Hippocampal formation (tissue), 2 donors: ENCODE results near the gene RPS6KB2.

Source experiments
- DNase-seq, 2 donors: peaks; one replicate each; lab custom pipeline; 2025; lab: John Stamatoyannopoulos, UW

Gene RPS6KB2

DNA sequence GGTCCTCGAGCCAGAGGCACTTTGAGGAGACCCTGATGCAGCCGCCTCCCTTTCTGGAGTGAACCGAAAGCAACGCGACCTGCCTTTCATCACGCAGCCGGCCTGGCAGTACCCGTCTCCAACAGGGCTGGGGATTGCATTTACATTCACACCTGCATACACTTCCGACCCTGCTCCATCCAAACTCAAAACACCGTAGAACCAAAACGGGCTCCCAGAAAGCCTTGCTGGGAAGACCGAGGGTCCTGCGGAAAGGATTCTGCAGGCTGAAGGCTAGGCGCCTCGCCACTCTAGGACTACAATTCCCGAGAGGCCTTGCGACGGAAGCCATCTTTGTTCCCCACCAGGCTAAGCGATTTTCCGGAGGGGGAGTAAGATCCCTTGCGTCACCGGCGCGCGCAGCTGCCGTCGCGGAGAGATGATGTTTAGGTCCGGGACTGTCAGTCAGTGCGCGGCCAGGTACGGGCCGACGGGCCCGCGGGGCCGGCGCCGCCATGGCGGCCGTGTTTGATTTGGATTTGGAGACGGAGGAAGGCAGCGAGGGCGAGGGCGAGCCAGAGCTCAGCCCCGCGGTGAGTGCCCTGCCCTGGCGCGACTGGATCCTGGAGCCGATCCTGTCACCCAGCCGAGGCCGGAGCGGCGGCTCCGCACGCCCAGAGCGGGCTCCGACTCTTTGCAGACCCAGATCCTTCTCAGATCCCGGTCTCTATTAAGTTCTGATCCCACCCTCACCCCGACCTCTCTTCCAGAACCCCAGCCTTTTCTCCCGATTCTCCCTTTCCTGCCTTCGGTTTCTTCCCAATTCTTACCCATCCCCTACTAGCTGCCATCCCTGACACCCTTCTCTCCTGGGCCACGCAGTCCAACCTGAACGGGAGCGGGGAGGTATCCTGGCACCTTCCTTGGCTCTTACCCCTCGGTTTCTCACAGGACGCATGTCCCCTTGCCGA is at the start of gene RPS6KB2:
Gene RPS6KB2, plus strand, starts transcription at position 443 of the 950 bp plus-strand sequence. Its CDS starts 52 bp downstream, at position 495.
- peak; percentile 96 to 97 for DNase-seq

DNA sequence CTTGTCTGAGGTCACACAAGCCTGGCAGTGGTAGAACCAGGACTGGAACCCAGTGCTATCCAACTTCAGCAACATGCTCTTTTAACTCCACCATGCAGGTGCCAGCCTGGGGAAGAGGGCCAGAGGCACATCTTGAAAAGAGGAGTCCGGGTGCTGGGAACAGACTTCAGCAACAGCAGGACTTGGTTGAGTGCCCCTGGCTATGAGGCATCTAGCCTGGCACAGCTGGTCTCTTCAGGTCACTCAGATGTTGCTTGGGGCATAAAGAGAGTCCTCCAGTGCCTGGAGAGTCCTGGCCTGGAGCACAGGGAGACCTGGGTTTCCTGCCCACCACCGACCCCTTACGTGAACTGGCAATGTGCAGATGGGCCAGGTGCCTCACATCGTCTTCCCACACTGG is 49.8 kb upstream of the RPS6KB2 start:
- DNase-seq = no peak

DNA sequence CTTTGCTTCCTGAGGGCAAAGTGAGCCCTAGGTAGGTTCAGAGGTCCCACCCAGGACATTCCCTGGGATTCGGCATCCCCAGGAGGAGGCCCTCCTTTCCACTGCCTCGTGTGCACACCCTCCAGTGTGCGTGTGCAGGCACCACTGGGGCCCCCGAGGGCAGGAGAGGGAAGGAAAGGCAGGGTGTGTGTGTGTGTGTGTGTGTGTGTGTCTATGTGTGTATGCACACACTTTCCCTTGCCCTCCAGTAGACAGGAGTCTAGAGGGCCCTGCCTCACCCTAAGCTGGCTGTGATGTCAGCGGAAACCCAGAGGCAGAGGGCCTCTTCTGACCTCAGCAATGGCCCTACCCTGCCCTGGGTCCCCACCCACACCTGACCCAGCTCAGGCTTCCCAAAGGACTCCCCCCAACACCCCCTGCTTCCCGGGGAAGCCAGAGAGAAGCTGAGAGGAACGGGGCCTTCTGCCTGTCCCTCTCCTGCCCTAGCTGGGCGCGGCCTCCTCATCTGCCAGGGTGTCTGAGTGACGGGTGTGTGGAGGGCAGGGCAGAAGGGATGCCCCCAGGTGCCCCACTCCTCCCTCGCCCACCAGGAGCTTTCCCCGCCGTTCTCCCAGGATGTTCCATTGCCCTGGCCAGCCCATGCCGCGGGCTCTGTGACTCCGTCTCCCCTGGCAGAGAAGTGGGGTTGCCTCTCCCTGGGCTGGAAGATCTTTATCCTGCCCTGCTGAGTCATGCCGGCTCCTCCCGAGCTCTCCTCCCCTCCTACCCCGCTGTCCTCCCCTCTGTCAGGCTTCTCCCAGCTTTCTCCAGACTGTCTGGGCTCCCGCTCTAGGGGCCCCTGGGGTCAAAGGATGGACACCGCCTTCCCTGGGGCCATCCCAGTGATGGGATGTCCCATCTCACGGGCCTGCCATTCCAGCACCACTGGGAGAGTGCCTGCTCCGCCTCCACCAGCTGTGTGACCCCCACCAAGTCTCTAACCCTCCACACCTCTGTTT is 48.9 kb upstream of the RPS6KB2 start:
- no peak for DNase-seq

DNA sequence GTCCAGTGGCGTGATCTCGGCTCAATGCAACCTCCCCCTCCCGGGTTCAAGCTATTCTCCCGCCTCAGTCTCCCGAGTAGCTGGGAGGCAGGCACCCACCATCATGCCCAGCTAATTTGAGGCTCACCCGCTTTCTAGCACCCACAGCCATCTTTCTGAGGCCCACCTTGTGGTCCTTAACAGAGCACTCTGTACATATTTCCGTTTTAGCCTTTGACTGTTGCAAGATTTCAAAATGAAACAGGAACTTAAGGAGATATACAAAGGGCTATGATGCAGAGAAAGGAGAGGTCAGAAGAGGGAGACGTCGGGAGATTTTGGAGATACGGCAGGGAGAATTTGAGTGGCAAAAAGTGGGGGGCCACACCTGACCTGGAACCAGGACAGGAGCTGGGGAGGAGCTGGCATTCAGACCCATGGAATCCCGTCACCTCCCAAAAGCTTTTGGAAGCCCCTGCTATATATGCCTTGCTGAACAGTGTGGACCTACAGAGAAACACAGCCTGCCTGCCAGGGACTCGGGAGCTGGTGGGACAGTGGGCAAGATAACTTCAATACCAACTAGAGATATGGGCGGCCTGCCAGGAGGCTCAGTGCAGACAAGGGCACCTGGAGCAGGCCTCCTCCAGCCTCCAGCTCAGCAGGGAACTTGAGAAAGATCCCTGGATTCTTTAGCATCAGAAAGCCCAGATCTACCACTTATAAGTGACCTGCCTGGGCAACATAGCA is 46.9 kb upstream of the RPS6KB2 start:
- no peak for DNase-seq

DNA sequence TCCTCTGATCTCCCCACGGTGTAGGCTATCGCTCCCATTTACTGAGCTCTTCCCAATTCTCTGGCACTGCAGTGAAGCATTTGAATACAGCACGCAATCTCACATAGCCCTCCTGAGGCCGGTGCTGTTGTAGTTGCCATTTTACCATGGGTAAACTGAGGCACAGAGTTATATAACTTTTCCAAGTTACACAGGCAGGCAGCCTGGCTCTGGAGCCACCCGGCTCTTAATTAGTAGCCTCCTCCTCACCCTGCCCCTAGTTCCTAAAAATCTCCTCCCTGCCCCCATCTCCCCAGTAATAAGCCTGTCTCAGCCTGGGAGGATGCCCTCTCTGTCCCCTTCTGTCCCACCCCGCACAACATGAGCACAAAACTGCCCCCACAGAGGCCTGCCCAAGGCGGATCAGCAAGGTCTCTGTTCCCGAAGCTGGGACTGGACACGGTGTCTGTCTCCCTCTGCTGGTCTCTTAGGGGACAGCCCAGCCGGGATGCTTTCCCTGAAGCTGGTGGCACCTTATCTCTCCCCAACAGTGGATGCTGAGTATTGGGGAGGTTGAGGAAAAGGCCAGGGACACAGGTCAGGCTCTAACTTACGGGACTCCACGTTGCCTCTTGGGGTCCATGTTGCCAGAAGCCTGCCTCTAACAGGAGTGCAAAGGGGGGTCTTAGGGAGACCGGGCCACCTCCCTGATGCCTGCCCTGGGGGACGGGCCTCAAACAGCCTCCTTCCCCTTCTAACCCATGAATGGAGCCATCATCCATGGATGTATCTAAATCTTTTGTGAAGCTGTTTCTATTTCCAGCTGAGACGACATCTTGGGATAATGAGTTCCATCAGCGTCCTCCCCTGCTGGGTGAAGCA is 45.8 kb upstream of the RPS6KB2 start:
- DNase-seq = peak; percentile 66 to 69

- DNase-seq = peak; percentile 30 to 66
Measured at GRCh38 chr11:67384851-67385366, 43.4 kb upstream of the RPS6KB2 start.

GRCh38 chr11:67387069-67387468 is 41.2 kb upstream of the RPS6KB2 start:
- DNase-seq = no peak

GRCh38 chr11:67387518-67387917 is 40.8 kb upstream of the RPS6KB2 start:
- DNase-seq = no peak

GRCh38 chr11:67389477-67389876 is 38.8 kb upstream of the RPS6KB2 start:
- DNase-seq = no peak

GRCh38 chr11:67390947-67391303 is 37.4 kb upstream of the RPS6KB2 start:
- DNase-seq = no peak

DNA sequence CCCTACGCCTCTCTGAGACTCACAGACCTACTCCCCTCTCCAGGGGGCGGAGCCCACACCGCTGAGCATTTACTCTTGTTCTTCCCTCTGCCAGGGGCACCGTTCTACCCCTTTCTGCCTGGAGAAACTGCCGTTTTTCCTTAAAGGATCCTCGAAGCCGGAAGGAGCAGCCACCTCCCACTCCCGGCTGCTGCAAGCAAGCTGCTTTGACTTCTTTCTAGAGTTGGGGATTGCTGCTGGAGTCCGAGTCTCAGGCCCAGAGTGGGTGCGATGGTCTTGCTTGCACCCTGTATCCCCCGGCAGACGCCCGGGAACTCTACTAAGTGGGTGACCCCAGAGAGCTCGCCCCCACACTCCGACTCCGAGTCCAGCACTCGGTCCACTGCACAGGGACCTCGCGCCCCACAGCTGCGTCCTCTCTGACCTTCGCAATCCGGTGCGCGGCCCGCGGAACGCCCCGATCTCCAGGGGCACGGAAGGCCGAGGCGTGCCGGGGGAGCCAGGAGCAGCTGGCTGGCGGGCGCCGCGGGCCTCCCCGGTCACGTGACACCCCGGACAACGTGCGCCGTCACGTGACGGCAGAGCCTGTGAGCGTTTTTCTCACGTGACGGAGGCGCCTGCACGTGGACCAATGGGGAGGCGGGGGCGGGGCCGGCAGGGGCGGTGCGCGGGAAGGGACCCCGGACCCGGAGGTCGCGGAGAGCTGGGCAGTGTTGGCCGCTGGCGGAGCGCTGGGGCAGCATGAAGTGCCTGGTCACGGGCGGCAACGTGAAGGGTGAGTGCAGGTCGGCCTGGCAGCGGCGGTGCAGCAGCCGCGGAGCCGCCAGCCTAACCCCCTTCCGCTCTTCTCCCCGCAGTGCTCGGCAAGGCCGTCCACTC is 36.8 kb upstream of the RPS6KB2 start, which contains the start of gene RAD9A:
Gene RAD9A, plus strand, starts transcription at position 683 of the 879 bp plus-strand sequence. Its CDS starts 59 bp downstream, at position 742.
- DNase-seq = peak; percentile 85 to 93

- no peak for DNase-seq
Measured at GRCh38 chr11:67392183-67392715, 36.0 kb upstream of the RPS6KB2 start.

- no peak for DNase-seq
Measured at GRCh38 chr11:67393437-67393836, 34.9 kb upstream of the RPS6KB2 start.

DNA sequence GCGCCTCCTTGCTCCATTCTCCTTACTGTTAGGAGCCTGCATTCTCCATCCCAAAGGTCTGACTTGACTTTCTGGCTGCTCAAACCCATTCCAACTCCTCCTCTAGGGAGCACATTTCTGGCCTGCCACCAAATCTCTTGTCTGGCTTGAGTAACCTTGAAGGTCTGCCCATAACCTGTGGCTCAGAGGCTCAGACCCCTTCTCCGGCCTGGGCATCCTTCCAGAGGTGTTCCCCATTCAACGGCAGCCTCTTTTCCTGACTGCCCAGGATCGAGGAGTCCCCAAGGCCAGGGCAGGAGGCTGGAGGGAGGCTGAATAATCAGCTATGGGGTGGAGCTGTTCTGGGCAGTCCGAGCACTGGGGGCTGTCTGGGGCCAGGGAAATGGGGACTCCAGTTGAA is 34.3 kb upstream of the RPS6KB2 start:
- DNase-seq = no peak

DNA sequence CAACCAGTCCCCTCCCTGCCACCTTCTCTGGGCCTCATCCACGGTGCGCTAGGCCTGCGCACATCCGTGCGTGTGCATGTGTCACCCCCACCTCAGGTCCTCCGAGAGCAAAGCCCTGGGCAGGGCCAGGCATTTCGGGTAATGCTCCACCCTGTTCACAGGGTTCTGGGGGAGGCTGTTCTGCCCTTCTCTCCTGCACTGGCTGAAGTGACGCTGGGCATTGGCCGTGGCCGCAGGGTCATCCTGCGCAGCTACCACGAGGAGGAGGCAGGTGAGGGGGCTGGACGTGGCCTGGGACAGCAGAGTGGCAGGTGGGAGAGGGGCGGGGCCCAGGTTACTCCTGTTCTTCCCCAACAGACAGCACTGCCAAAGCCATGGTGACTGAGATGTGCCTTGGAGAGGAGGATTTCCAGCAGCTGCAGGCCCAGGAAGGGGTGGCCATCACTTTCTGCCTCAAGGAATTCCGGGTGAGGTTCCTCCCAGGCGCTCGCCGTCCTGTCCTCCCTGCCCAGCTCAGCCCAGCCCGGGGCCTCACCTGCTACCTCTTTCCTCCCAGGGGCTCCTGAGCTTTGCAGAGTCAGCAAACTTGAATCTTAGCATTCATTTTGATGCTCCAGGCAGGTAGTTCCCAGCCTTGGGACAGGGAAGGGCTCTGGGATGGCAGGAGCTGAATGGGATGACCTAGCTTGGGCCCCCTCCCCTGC is 32.6 kb upstream of the RPS6KB2 start:
- no peak for DNase-seq

DNA sequence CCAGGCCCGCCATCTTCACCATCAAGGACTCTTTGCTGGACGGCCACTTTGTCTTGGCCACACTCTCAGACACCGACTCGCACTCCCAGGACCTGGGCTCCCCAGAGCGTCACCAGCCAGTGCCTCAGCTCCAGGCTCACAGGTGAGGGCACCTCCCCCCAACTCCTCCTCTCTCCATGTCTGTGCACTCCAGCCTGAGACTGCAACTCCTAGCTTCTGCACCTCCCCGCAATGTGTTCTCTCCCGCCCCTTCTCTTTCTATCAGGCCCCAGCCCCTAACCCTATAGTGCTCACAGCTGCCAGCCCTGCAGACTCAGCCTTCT is 32.1 kb upstream of the RPS6KB2 start:
- DNase-seq = no peak

DNA sequence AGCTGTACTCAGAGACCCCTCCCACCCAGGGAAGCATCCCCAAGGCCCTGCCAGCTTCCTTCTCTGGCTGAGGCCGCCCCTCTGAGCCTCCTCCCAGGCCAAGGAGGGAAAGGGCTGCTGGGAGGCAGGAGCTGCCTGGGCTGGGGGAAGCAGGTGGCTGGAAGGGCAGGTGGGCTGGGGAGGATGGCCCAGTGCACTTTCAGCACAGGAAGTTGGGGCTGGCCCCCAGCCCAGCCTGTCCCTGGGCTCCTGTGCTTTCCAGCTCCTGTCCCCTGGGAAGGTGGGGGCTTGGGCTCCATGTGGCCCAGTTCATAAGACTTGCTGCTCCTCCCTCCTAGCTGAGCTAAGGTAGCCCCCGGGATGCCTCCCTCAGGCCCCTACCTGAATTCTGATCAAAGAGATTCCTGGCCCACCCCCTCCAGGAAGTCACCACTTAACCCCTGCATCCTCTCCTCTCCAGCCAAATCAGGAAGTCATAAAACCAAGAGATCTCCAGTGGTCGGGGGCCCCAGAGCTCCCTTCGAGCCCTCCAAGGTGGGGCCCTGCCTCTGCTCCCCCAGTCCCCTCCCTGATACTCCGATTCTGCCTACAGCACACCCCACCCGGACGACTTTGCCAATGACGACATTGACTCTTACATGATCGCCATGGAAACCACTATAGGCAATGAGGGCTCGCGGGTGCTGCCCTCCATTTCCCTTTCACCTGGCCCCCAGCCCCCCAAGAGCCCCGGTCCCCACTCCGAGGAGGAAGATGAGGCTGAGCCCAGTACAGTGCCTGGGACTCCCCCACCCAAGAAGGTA is 31.5 kb upstream of the RPS6KB2 start:
- DNase-seq = no peak

DNA sequence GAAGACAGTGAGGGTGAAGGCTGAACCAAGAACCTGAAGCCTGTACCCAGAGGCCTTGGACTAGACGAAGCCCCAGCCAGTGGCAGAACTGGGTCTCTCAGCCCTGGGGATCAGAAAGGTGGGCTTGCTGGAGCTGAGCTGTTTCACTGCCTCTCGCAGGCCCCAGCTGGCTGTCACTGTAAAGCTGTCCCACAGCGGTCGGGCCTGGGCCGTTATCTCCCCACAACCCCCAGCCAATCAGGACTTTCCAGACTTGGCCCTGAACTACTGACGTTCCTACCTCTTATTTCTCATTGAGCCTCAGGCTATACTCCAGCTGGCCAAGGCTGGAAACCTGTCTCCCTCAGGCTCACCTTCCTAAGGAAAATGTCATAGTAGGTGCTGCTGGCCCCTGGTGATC is 30.8 kb upstream of the RPS6KB2 start:
- no peak for DNase-seq
